Cardiac septum (tissue), 1 donor: Measurements from ENCODE around the gene GNAS-AS1. TPM values are rescaled to one million over a fixed set of nuclear protein-coding genes. Genes with fewer than 3 reads are reported as not detected.

ENCODE experiments used
- DNase-seq: peaks from one replicate; pipeline ENCODE4 v3.0.0-alpha.2; 2020; ENCODE audit warnings: low spot score
- intact Hi-C: fragments of 100-400 bp; cut with DNase I; formaldehyde crosslinking; loops from one replicate; pipeline ENCODE4 v1.14.0; 2022
- total RNA-seq: library from RNA; stranded (reverse); fragmentation: NEBNext Ultra II Directional; extraction: Animal tissue kit (Norgen Biotek cat#: 25700); gene quantifications from one replicate; pipeline ENCODE4 v1.2.1, GENCODE V29; 2021
- donor health status: DM: no; HTN: no; CAD: no.

GNAS-AS1 gene
- total RNA-seq, 1 donor from 2014 or later: 0.75 TPM

DNA sequence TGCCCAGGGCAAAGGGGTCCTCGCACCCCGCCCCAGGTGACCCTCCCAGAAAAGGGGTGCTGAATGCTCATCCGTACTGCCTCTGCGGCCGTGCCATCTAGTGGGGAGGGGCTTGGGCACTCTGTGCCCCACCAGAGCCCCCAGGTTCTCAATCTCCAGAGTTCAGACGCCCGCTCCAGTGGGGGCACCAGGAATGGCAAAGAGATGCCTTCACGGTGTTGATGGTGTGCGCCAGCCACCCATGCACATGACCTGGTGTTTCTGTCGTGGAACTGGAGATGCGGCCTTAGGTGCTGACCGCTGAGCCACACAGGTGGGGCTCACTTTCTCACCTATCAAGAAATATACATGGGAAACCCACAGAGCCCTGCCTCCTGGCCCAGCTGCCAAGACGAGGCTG lies 30.8 kb downstream of the GNAS-AS1 start:
- intact Hi-C loops: no loop called here

GRCh38 chr20:58818586-58819285 lies 32.0 kb downstream of the GNAS-AS1 start:
- intact Hi-C loops: no loop called here
- DNase-seq: no peak

More for the DNA sequence above, 30.8 kb downstream of the GNAS-AS1 start:
- no peak for DNase-seq

GRCh38 chr20:58817748-58818147 lies 33.0 kb downstream of the GNAS-AS1 start:
- intact Hi-C loops: no loop called here
- DNase-seq: no peak

- intact Hi-C loops: no loop called here
Observed at GRCh38 chr20:58816957-58817651, 33.6 kb downstream of the GNAS-AS1 start.

DNA sequence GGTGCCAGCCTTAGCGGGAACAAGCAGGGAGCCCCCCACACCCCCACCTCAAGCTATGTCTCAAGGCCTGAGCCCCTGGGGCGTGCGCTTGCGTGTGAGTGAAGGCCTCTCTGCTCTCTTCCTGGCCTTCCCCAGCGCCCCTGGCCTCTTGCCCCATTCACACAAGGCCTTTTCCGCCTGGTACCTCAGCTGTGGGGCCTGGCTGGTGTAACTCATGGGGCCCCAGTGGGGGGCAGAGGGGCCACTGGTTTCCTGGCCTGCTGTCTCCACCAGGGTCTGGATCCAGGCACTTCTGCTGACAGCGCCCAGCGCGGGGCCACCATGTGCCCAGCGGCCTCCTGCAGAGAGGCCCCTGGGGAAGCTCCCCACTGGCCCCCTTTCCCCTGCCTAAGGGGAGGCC lies 34.7 kb downstream of the GNAS-AS1 start:
- intact Hi-C loops: no loop called here
- no peak for DNase-seq

More at GRCh38 chr20:58816957-58817651, 33.6 kb downstream of the GNAS-AS1 start:
- DNase-seq: no peak

DNA sequence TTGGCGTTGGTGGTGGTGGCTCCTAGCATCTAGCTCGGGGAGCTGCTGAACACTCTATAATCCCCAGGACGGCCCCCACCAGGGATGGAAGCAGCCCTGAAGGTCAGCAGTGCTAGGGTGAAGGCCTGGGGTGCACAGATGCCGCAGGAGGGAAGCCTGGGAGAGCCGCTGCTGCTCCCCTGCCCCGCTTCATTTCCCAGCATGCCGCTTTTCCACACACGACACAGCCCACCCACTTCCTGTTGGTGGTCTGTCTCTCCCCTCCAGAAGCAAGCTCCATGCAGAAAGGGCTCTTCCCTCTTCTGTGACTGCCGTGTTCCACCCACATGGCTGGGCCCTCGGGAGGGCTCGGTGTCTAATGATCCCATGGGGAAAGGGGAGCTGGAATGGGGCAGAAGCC lies 35.3 kb downstream of the GNAS-AS1 start:
- no peak for DNase-seq
- intact Hi-C loops: no loop called here

- intact Hi-C loops: no loop called here
- no peak for DNase-seq
Observed at GRCh38 chr20:58813369-58813768, 37.3 kb downstream of the GNAS-AS1 start.

DNA sequence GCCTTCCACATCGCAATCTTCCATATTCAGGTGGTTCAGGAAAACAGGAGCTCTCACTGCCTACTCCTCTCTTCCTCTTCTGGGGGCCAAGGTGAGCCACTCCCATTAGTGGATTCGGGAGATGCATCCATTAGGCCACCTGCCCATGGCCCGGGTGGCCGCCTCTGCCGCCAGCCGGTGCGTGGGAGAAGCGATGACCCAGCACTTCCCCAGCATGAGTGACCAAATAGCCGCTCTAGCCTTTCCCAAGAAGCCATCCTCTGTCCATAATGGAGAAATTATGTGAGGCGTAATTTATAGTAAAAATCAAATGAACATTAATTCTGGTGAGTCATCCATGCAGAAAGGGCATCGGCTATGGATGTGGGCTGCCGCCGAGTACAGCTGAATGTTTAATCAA lies 39.4 kb downstream of the GNAS-AS1 start:
- DNase-seq: no peak
- intact Hi-C loops: no loop called here

DNA sequence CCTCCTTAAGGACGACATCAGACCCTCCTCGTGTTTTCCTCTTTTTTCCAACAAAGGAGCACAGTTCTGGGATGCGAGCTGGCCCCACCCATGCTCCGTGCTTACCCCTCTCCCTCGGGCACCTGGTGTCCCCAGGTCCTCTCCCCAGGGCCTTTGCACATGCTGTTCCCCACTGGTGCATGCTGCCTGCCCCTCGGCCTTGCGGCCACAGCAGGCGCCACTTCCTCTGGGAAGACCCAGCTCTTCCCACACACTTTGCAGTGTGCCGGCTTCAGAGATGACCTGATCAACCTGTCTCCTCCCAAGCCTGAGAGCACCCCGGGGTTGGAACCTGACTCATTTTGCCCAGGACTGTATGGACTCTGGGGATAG lies 39.8 kb downstream of the GNAS-AS1 start:
- no peak for DNase-seq
- intact Hi-C loops: no loop called here

DNA sequence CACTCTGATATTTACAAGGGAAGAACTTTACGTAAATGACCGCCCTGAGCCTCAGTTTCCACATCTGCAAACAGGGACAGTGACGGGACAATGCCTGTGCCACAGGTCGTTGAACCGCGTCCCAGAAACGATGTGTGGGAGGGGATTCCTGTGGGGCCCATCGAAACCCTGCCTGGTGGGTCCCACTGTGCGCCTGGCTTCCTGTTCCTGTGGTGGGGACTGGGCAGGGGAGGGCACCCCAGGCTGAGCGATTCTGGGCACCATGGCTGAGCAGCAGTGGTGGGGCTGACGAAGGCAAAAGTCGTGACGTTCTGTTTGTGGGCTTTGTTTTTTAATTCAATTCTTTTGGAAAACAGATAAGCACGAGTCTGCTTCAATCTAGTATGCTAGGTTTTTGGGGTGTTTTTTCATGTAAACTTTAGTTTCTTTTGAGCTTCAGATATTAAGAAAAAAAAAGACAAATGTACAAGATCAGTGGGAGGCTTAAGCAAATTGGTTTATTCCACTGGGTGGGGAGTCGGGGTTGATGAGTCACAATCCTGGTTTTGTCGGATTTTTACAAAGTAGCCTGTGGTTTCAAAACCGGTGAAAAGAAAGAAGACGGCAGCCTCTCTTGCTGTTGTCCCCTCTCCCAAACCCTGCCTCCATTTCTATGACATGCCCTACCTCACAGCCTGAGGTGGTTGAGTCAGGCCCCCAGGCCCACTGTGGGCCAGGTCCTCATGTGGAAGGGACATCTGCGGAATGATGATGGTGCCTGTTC lies 40.4 kb downstream of the GNAS-AS1 start:
- DNase-seq: no peak
- intact Hi-C loops: no loop called here

DNA sequence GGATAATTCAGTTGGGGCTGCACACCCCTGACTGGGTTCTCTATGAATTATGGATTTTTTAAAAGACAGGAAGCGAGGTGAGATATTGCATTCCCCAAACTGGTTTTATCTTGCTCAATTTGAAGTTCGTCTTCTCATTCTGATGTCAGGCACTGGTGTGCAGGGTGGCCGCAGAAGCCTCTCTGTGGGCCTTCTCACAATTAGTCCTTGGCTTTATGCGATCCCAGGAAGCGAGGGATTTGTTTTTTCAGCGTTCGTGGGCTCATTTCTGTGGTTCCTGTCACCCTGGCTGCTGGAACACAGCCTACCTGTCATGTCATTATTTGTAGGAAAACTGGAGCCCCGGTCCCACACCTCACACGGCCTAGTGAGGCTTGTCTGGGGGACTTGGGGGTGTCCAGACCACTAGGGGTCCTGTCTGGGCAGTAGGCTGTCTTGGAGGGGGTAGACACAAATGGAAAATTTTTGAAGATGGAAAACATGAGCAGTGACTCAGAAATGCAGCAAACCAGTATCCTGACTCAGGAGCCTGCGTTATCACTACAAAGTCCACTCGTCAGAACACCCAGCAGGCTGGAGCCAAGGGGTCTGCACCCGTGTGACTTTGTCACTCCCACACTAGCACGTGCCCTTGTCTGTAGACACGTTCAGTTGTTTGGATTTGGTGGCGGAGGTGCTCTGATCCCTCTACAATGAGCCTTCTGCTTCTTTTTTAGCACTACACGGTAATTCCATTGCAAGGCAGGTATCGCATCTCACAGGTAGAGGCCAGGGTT lies 42.2 kb downstream of the GNAS-AS1 start:
- DNase-seq: no peak
- intact Hi-C loops: no loop called here

DNA sequence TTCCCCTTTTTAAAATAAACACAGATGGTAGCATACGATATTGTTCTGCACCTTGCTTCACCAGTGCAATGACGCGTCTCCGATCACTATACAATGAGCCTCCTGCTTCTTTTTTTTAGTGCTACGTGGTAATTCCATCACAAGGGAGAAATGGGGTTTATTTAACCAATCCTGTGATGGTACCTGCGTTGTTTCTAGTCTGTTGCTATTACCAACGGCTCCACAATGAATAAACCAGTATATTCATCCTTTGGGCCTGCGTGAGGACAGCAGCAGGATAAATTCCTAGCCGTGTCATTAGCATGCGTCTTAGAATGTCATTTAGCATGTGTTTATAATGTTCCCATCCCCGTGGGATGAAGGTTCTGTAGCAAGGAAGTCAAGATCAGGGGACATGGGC lies 42.9 kb downstream of the GNAS-AS1 start:
- intact Hi-C loops: no loop called here
- DNase-seq: no peak

DNA sequence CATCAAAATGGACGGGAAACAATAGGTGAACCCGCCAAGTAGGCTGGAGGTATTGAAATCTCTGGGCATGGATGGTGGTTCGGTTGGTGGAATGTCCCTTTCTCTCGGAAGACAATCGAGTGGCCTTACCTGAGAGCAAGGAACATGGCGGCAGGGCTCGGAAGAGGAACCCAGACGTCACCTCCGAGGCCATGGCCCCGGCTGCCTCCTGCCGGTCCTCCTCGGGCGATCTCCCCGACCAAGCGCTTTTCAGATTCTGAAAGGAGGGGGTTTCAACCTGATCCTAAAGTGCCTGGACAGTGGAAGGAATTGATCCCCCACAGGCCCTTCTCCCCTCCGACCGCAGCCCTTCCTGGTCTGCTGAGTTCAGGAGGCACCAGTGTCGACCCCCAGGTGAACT lies 47.2 kb downstream of the GNAS-AS1 start:
- intact Hi-C loops: no loop called here

DNA sequence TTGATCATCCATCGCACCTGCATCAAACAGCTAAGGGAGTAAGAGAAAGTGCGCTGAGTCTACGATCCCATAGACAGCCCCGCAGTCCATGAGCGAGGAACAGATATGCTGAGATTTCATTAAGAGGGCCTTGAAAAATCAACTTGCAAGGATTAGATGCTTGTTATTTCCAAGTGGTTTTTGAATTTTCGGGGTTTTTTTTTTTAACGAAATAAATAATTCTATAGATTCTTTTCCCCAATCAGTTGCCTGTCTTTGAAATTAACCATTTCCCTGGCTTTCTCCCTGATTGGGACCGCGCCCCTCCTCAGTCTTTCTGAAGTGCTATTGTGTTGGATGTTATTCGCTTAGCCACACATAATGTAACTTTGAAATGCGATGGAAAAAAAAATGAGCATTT lies 48.6 kb downstream of the GNAS-AS1 start:
- intact Hi-C loops: no loop called here
- no peak for DNase-seq

More for the DNA sequence above, 47.2 kb downstream of the GNAS-AS1 start:
- DNase-seq: no peak

DNA sequence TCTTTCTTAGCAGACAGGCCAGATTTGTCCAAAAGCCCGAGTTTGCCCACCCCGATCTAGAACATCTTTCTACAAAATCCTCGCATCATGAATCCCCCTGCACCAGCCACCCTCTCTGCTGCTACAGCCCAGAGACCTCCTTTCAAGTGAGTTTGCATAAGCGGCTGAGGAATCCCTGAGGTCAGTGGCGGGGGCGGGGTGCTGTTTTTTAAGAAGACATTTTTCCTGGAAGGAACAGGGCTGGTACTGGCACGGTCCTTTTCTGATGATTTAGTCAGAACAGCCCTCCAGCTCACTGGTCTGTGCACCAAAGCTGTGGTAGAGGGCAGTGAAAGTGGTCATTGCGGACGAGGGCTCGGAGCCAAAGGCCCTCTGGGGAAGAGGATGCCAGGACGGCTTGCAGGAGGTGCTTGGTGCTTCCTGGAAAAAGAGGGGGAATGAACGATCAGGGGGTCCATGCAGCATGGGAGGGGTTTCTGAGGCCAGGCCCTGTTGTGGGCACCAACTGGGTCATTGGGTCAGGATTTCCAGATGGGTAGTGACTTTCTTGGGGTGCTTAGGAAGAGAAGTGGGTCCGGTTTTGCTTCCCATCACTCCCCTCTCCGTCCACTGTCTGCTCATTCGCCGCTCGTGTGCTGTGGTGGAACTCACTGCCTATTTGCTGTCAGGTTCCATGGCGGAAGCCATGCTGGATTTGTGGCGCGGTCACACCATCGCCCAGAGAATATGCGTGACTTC lies 50.4 kb downstream of the GNAS-AS1 start:
- intact Hi-C loops: no loop called here

GRCh38 chr20:58797371-58798338 lies 53.0 kb downstream of the GNAS-AS1 start:
- intact Hi-C loops: no loop called here
- no peak for DNase-seq

More for the DNA sequence above, 50.4 kb downstream of the GNAS-AS1 start:
- no peak for DNase-seq

- DNase-seq: no peak
- intact Hi-C loops: no loop called here
Observed at GRCh38 chr20:58795923-58796245, 54.8 kb downstream of the GNAS-AS1 start.
